GM21619 (cell line): ENCODE data around the gene MCU.
A peak's percentile ranks its signal among the peaks of the same experiment; 100 is the strongest.
"Not testable (repeated sequence)": the region's sequence is repeated elsewhere in the genome, so short reads cannot be mapped to it uniquely, and the experiment has no call there.

Source experiments
- ATAC-seq: cut with Tn5 transposase; IDR thresholded peaks from one replicate; pipeline ENCODE4 v1.9.1; 2021; ENCODE audit not compliant: unreplicated experiment

MCU gene

GRCh38 chr10:72685264-72685921 lies 6.5 kb upstream of the MCU start:
- no peak for ATAC-seq

- ATAC-seq: not testable (repeated sequence)
These were observed 5.5 kb upstream of the MCU start for GRCh38 chr10:72686430-72686829.

GRCh38 chr10:72687035-72687434 lies 4.9 kb upstream of the MCU start:
- ATAC-seq: no peak

GRCh38 chr10:72688208-72688651 lies 3.7 kb upstream of the MCU start:
- no peak for ATAC-seq

- ATAC-seq: no peak
These were observed 2.3 kb upstream of the MCU start for GRCh38 chr10:72689660-72690059.

GRCh38 chr10:72690071-72690755 lies 1.7 kb upstream of the MCU start:
- ATAC-seq: no peak

GRCh38 chr10:72691470-72691862 lies 477 bp upstream of the MCU start:
- ATAC-seq: no peak

- ATAC-seq: peak; percentile 4
These were observed 726 bp downstream of the MCU start for GRCh38 chr10:72692744-72692993.

GRCh38 chr10:72692994-72693781 lies 1.2 kb downstream of the MCU start:
- no peak for ATAC-seq

GRCh38 chr10:72694476-72695369 lies 2.8 kb downstream of the MCU start:
- ATAC-seq: no peak

- no peak for ATAC-seq
These were observed 3.6 kb downstream of the MCU start for GRCh38 chr10:72695496-72695895.

GRCh38 chr10:72697716-72698115 lies 5.8 kb downstream of the MCU start:
- no peak for ATAC-seq

- ATAC-seq: not testable (repeated sequence)
These were observed 10.5 kb downstream of the MCU start for GRCh38 chr10:72702465-72702864.

- peak; percentile 83 for ATAC-seq
These were observed 11.1 kb downstream of the MCU start for GRCh38 chr10:72702868-72703581.

- no peak for ATAC-seq
These were observed 12.2 kb downstream of the MCU start for GRCh38 chr10:72704117-72704516.

- no peak for ATAC-seq
These were observed 17.1 kb downstream of the MCU start for GRCh38 chr10:72709041-72709440.

- ATAC-seq: no peak
These were observed 20.2 kb downstream of the MCU start for GRCh38 chr10:72712136-72712535.

- ATAC-seq: no peak
These were observed 28.1 kb downstream of the MCU start for GRCh38 chr10:72719941-72720592.

GRCh38 chr10:72720814-72721660 lies 29.1 kb downstream of the MCU start:
- no peak for ATAC-seq
